ENCODE measurements around the gene HCFC1R1. TPM values are rescaled to one million over a fixed set of nuclear protein-coding genes. Genes with fewer than 3 reads are reported as not detected.
"Not testable (repeated sequence)": the region's sequence is repeated elsewhere in the genome, so short reads cannot be mapped to it uniquely, and the experiment has no call there.

Gene HCFC1R1
- total RNA-seq: 68.6 TPM
- long read RNA-seq, transcript HCFC1R1-201 (4 exons, 965 nt): major isoform, 12 of 27 reads
- long read RNA-seq, transcript HCFC1R1-206 (3 exons, 618 nt): minor isoform, 9 of 27 reads
- long read RNA-seq, partial matches to known transcripts: 0 of 27 reads
- long read RNA-seq, other reads (novel, unspliced or antisense): 1 of 27 reads

- ATAC-seq (peak; percentile 82), DNase-seq (ENCODE audit: missing footprints) (peak; percentile 100)
- intact Hi-C loops (cut with DNase I): no loop called here
Observed at GRCh38 chr16:3023669-3024478, at the start of gene HCFC1R1, which contains the start of gene THOC6. TSS of gene HCFC1R1 (minus strand) at chr16:3023942. CDS start at chr16:3023941, 1 bp downstream. TSS of gene THOC6 (plus strand) at chr16:3024035. CDS start at chr16:3024327, 292 bp downstream.

- intact Hi-C loops (cut with DNase I): no loop called here
- ATAC-seq (no peak), DNase-seq (ENCODE audit: missing footprints) (no peak)
Observed at GRCh38 chr16:3073448-3073847, 49.7 kb upstream of the HCFC1R1 start.

- DNase-seq (ENCODE audit: missing footprints); ATAC-seq; intact Hi-C loops (cut with DNase I): not testable (repeated sequence)
Observed at GRCh38 chr16:3072576-3073263, 49.0 kb upstream of the HCFC1R1 start.

- ATAC-seq; DNase-seq (ENCODE audit: missing footprints); intact Hi-C loops (cut with DNase I): not testable (repeated sequence)
Observed at GRCh38 chr16:3072148-3072547, 48.4 kb upstream of the HCFC1R1 start.

- no peak for ATAC-seq
- intact Hi-C loops (cut with DNase I): no loop called here
- no peak for DNase-seq (ENCODE audit: missing footprints)
Observed at GRCh38 chr16:3071655-3072054, 47.9 kb upstream of the HCFC1R1 start.

- no peak for DNase-seq (ENCODE audit: missing footprints)
- no peak for ATAC-seq
- intact Hi-C loops (cut with DNase I): no loop called here
Observed at GRCh38 chr16:3070608-3071111, 46.9 kb upstream of the HCFC1R1 start.

- ATAC-seq; DNase-seq (ENCODE audit: missing footprints); intact Hi-C loops (cut with DNase I): not testable (repeated sequence)
Observed at GRCh38 chr16:3069146-3069545, 45.4 kb upstream of the HCFC1R1 start.

GRCh38 chr16:3068487-3068886 is 44.7 kb upstream of the HCFC1R1 start:
- no peak for ATAC-seq
- intact Hi-C loops (cut with DNase I): no loop called here
- no peak for DNase-seq (ENCODE audit: missing footprints)

- DNase-seq (ENCODE audit: missing footprints): peak; percentile 47
- intact Hi-C loops (cut with DNase I): no loop called here
- no peak for ATAC-seq
Observed at GRCh38 chr16:3066440-3066748, 42.7 kb upstream of the HCFC1R1 start.

GRCh38 chr16:3065742-3066439 is 42.1 kb upstream of the HCFC1R1 start:
- DNase-seq (ENCODE audit: missing footprints): no peak
- intact Hi-C loops (cut with DNase I): no loop called here
- no peak for ATAC-seq

GRCh38 chr16:3065069-3065741 is 41.5 kb upstream of the HCFC1R1 start, which contains the start of gene IL32:
TSS of gene IL32 (plus strand) at chr16:3065640. CDS start at chr16:3065812, 172 bp downstream.
- intact Hi-C loops (cut with DNase I): no loop called here
- ATAC-seq: peak; percentile 73

GRCh38 chr16:3063625-3064386 is 40.1 kb upstream of the HCFC1R1 start:
- intact Hi-C loops (cut with DNase I): no loop called here
- no peak for ATAC-seq

More at GRCh38 chr16:3065069-3065741, 41.5 kb upstream of the HCFC1R1 start, which contains the start of gene IL32:
- no peak for DNase-seq (ENCODE audit: missing footprints)

GRCh38 chr16:3062553-3062952 is 38.8 kb upstream of the HCFC1R1 start:
- intact Hi-C loops (cut with DNase I): no loop called here
- no peak for DNase-seq (ENCODE audit: missing footprints)
- ATAC-seq: no peak

More at GRCh38 chr16:3063625-3064386, 40.1 kb upstream of the HCFC1R1 start:
- DNase-seq (ENCODE audit: missing footprints): no peak

- intact Hi-C loops (cut with DNase I): no loop called here
- ATAC-seq: no peak
Observed at GRCh38 chr16:3060339-3061127, 36.8 kb upstream of the HCFC1R1 start.

GRCh38 chr16:3059723-3060242 is 36.0 kb upstream of the HCFC1R1 start:
- intact Hi-C loops (cut with DNase I): loop anchor here (1.0 to 5.0 kb wide), 6 partner anchors 27 to 108 kb away; no protein-coding TSS in a partner anchor
- no peak for DNase-seq (ENCODE audit: missing footprints)
- ATAC-seq: no peak

More at GRCh38 chr16:3060339-3061127, 36.8 kb upstream of the HCFC1R1 start:
- no peak for DNase-seq (ENCODE audit: missing footprints)

GRCh38 chr16:3059041-3059722 is 35.4 kb upstream of the HCFC1R1 start:
- DNase-seq (ENCODE audit: missing footprints): peak; percentile 93
- ATAC-seq: peak; percentile 95

More at GRCh38 chr16:3059041-3059722, 35.4 kb upstream of the HCFC1R1 start:
- intact Hi-C loops (cut with DNase I): loop anchor here (1.0 to 5.0 kb wide), 6 partner anchors 28 to 108 kb away; no protein-coding TSS in a partner anchor
